Measurements from ENCODE around the gene CDC42BPA.

- TF ChIP-seq POLR2AphosphoS5 (IDR thresholded peaks at IDR 0.05; ENCODE audit: borderline replicate concordance, low read depth, low read length), result no peak
- no peak for TF ChIP-seq EZH2 (IDR thresholded peaks at IDR 0.05)
These were observed 92.5 kb downstream of the CDC42BPA start for GRCh38 chr1:227225715-227226346.

All from SK-N-MC (cell line).